HFF-Myc (cell line): ENCODE data around the gene FBN3.

Experiments
- DNase-seq: peaks from one replicate; pipeline ENCODE4 v3.0.0-alpha.2; 2011; ENCODE audit warnings: low read depth; ENCODE audit errors: extremely low read depth
- H3K4me3 ChIP-seq: replicated peaks from 2 replicates; pipeline ENCODE4 v1.5.1; 2011; ENCODE audit warnings: low read depth, mild to moderate bottlenecking, control low read depth, low read length
- TF ChIP-seq, protein P1 (sequence below): IDR thresholded peaks from 2 replicates; pipeline ENCODE4 v1.5.1; 2012; ENCODE audit warnings: mild to moderate bottlenecking, low read depth, low read length, control low read depth; ENCODE audit errors: missing control alignments

FBN3 gene

DNA sequence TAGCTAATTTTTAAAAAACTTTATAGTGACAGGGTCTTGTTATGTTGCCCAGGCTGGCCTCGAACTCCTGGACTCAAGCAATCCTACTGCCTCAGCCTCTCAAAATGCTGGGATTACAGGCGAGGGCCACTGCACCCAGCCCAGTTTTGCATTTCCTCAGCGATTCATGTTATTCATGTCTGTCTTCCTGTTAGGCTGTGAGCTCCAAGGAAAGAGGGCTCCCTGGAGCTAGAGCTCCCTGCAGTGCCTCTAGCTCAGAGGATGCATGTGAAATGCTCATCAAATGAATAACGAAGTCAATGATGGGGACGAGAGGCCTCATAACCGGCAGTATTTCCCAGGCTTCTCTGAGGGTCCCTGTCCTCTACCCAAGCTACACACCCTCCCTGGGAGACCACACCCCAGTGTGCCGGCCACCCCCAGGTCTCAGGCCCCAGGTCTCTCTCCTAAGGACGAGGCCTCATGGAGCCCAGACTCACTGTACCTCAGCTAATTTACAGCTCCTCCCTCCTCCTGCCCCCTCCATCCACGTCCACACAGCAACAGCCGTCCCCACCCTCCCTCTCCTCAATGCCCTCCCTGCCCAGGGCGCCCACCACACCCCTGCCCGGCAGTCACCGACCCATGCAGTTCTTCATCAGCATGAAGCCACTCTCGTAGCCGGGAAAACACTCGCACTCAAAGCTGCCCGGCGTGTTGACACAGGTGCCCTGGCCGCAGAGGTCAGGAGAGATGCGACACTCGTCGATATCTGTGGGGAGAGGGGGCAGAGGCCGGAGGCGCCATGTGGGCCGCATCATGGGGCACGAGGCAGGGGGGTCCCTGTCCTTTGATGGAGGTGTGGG lies 28.5 kb downstream of the FBN3 start:
- H3K4me3 ChIP-seq = no peak overlapping the region
- no peak for DNase-seq
- TF ChIP-seq, protein P1, sequence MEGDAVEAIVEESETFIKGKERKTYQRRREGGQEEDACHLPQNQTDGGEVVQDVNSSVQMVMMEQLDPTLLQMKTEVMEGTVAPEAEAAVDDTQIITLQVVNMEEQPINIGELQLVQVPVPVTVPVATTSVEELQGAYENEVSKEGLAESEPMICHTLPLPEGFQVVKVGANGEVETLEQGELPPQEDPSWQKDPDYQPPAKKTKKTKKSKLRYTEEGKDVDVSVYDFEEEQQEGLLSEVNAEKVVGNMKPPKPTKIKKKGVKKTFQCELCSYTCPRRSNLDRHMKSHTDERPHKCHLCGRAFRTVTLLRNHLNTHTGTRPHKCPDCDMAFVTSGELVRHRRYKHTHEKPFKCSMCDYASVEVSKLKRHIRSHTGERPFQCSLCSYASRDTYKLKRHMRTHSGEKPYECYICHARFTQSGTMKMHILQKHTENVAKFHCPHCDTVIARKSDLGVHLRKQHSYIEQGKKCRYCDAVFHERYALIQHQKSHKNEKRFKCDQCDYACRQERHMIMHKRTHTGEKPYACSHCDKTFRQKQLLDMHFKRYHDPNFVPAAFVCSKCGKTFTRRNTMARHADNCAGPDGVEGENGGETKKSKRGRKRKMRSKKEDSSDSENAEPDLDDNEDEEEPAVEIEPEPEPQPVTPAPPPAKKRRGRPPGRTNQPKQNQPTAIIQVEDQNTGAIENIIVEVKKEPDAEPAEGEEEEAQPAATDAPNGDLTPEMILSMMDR = no peak

GRCh38 chr19:8117991-8118390 lies 31.4 kb downstream of the FBN3 start:
- DNase-seq = no peak
- H3K4me3 ChIP-seq = no peak overlapping the region
- TF ChIP-seq, protein P1 = no peak

DNA sequence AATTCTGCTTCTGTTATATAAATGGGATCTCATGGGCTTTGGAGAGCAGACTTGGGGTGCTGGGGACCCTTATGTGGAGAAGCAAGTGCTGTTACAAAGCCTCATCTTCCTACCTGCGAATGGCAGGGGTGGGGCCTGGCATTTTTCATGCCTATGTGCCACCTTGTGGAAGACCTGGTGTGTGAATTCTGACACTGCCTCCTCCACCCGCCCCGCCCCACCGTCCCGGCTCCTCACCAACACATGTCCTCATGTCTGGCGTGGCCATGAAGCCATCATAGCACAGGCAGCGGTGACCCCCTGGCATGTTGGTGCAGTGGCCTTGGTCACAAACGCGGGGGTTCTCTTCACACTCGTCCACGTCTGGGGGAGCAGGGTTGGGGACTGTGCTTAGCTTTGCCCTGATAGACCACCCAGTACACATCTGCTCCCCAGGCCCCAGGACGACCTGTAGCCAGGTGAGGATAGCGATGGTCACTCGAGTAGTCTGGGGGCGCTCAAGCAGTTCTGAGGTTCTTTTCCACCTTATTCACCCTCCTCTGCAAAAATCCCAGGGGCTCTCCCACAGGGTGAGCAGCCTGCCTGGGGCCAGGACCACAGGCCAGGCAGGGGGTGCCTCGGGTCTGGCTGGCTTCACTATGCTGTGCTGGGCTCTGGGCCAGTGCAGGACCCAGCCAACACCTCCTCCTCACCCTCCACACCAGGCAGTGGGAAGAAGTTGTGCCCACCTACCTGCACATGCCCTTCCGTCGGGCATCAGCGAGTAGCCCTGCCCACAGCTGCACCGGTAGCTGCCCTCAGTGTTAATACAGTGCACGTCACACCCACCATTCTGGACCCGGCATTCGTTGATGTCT lies 32.7 kb downstream of the FBN3 start:
- TF ChIP-seq, protein P1 = no peak
- DNase-seq = no peak

GRCh38 chr19:8115805-8116396 lies 33.5 kb downstream of the FBN3 start:
- no peak overlapping the region for H3K4me3 ChIP-seq
- DNase-seq = no peak
- TF ChIP-seq, protein P1 = no peak

More for the DNA sequence above, 32.7 kb downstream of the FBN3 start:
- H3K4me3 ChIP-seq = no peak overlapping the region

DNA sequence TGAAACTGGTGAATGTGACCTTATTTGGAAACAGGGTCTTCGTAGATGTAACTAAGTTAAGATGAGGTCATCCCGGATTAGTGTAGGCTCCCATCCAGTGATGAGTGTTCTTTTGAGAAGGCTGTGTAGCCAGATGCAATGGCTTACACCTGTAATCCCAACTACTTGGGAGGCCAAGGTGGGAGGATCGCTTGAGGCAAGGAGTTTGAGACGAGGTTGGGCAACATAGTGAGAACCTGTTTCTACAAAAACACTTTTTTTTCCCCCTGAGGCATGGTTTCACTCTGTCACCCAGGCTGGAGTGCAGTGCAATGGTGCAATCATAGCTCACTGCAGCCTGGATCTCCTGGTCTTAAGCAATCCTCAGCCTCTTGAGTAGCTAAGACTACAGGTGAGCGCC lies 36.4 kb downstream of the FBN3 start:
- TF ChIP-seq, protein P1 = no peak
- H3K4me3 ChIP-seq = no peak overlapping the region
- DNase-seq = no peak

- no peak overlapping the region for H3K4me3 ChIP-seq
- DNase-seq = no peak
- TF ChIP-seq, protein P1 = no peak
These were observed 38.0 kb downstream of the FBN3 start for GRCh38 chr19:8111376-8111775.
